ENCODE data around the gene SLC32A1. TPM values are rescaled to one million over a fixed set of nuclear protein-coding genes. Genes with fewer than 3 reads are reported as not detected.

Gene SLC32A1
- total and polyA plus RNA-seq, 2 of the 13 experiments (the other 11 are each of a cell fraction or from before 2014, with no cell fraction given) = not detected

DNA sequence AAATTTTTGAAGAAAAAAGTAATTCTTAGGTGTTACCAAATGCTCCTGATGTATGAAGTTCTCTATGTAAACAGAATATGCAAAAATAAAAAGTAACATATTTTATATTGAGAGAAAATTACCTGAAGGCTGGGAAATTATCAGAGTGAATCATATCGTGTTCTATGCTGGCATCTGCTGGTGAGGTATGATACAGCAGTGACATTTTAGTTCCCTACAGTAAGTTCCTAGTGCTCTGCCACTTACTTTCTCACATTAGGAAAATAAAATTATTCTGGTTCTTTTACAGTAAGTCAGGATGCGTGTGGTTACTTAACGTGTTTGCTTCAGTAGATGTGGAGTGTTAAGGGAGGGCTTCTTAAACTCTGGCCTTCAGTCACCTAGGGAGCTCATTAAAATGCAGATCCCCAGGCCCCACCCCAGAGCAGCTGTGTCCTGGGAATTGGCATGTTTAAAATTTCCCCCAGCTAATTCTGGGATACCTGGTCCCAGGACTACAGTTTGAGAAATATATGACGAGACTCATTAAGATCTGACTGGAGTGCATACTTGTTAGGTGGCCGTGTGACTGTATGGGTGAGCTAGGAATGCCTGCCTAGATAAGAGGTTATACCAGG, 27.2 kb downstream of the SLC32A1 start (continued):
- TF ChIP-seq ZNF646 (CRISPR knock-in tag; IDR thresholded peaks at IDR 0.05) = no peak
- TF ChIP-seq MIXL1 (CRISPR knock-in tag; IDR thresholded peaks at IDR 0.05) = 0 out of 2 replicates have a peak, but pooled peaks have one; percentile 16

- Histone ChIP-seq H3K79me2 (ENCODE audit: insufficient read depth, low read length) (peaks cover 17% of the 10 kb centered on the region), H3K9ac (ENCODE audit: insufficient read depth, low read depth, low read length) (no peak overlapping the region), H3K4me2 (ENCODE audit: low read depth, low read length) (no peak overlapping the region), H4K20me1 (ENCODE audit: insufficient read depth, low read length) (0 out of 2 replicates have a peak, but pooled peaks cover 4% of the 10 kb centered on the region), H3K27me3 (ENCODE audit: control insufficient read depth in 1 of 2, insufficient read depth in 2 of 2, low read length in 2 of 2) (no peaks in the 10 kb centered on the region; a peak in 1 of 5 replicates), H3K4me1 (ENCODE audit: insufficient read depth, low read length) (peaks cover 23% of the 10 kb centered on the region), H2AFZ (ENCODE audit: low read length) (no peak overlapping the region), H3K9me3 (ENCODE audit: low read length) (no peaks in the 10 kb centered on the region), H3K4me3 (replicated peaks in 1 of 3; ENCODE audit: insufficient read depth in 1 of 3, low read depth in 2 of 3, low read length in 3 of 3) (no peak overlapping the region), H3K27ac (ENCODE audit: extremely low read length, insufficient read depth, low read length) (no peak overlapping the region), H3K36me3 (replicated peaks in 1 of 2; ENCODE audit: control insufficient read depth in 1 of 2, insufficient read depth in 2 of 2, low read length in 2 of 2) (peaks cover 30 to 43% of the 10 kb centered on the region in 2 experiments)
- ATAC-seq (no peak), DNase-seq (ENCODE audit: low spot score) (no peak), FAIRE-seq (no peak)
- ChIA-PET POLR2A (no interaction called here), CTCF (ENCODE audit: low intra/inter-chr PET ratio, low total read pairs) (interaction anchor here (0.9 to 4.8 kb wide), 6 partner anchors 21 to 118 kb away, joined by 3 to 56 read pairs (median 14); no protein-coding TSS in a partner anchor)
- intact Hi-C loops (cut with micrococcal nuclease; ENCODE audit: unreplicated experiment) (no loop called here), in situ Hi-C loops (cut with HindIII; ENCODE audit: extremely low pct_ligation_motif_present, low pct_unique_long_range_greater_than_20kb) (no loop called here)
- BruUV-seq (replicated peaks) = no TSS peak
- WGBS (ENCODE audit: low lambda C conversion rate) = 97% methylated on average over 4 of the region's 4 CpGs
- no peak for TF ChIP-seq ZNF20 (CRISPR knock-in tag; IDR thresholded peaks at IDR 0.05)
- TF ChIP-seq ZNF75D (CRISPR knock-in tag; IDR thresholded peaks at IDR 0.05; ENCODE audit: borderline replicate concordance) = no peak
- TF ChIP-seq ZNF160 (CRISPR knock-in tag; IDR thresholded peaks at IDR 0.05) = no peak
- TF ChIP-seq, protein P1, sequence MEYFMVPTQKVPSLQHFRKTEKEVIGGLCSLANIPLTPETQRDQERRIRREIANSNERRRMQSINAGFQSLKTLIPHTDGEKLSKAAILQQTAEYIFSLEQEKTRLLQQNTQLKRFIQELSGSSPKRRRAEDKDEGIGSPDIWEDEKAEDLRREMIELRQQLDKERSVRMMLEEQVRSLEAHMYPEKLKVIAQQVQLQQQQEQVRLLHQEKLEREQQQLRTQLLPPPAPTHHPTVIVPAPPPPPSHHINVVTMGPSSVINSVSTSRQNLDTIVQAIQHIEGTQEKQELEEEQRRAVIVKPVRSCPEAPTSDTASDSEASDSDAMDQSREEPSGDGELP (IDR thresholded peaks at IDR 0.05; ENCODE audit: borderline replicate concordance, low read depth) = no peak
- TF ChIP-seq ZBTB21 (CRISPR knock-in tag; IDR thresholded peaks at IDR 0.05) = no peak
- no peak for TF ChIP-seq IRX3 (CRISPR knock-in tag; IDR thresholded peaks at IDR 0.05; ENCODE audit: borderline replicate concordance, low read depth)
- no peak for TF ChIP-seq ZNF619 (CRISPR knock-in tag; IDR thresholded peaks at IDR 0.05)
- TF ChIP-seq HDAC1 (CRISPR knock-in tag; IDR thresholded peaks at IDR 0.05) = no peak
- TF ChIP-seq ZNF317 (CRISPR knock-in tag; IDR thresholded peaks at IDR 0.05) = no peak
- TF ChIP-seq ZNF878 (CRISPR knock-in tag; IDR thresholded peaks at IDR 0.05) = no peak
- no peak for TF ChIP-seq ONECUT2 (CRISPR knock-in tag; IDR thresholded peaks at IDR 0.05)
- no peak for TF ChIP-seq ADNP (CRISPR knock-in tag; IDR thresholded peaks at IDR 0.05)
- TF ChIP-seq ZNF205 (CRISPR knock-in tag; IDR thresholded peaks at IDR 0.05) = no peak
- no peak for TF ChIP-seq ZNF841 (CRISPR knock-in tag; IDR thresholded peaks at IDR 0.05; ENCODE audit: borderline replicate concordance)
- no peak for TF ChIP-seq U2AF2 (IDR thresholded peaks at IDR 0.05; ENCODE audit: low read depth, low read length)
- TF ChIP-seq PHF20 (CRISPR knock-in tag; IDR thresholded peaks at IDR 0.05) = no peak
- TF ChIP-seq ETV6 (CRISPR knock-in tag; conservative IDR thresholded peaks at IDR 0.05) = no peak
Observed at GRCh38 chr20:38752029-38752428, 27.7 kb downstream of the SLC32A1 start.
